GM19438 (cell line): Measurements from ENCODE around the gene AP3S2.
"Not testable (repeated sequence)": the region's sequence is repeated elsewhere in the genome, so short reads cannot be mapped to it uniquely, and the experiment has no call there.

Source experiments
- ATAC-seq: cut with Tn5 transposase; IDR thresholded peaks from one replicate; pipeline ENCODE4 v1.9.1; 2021; ENCODE audit warnings: low read depth; ENCODE audit not compliant: unreplicated experiment

Gene AP3S2

DNA sequence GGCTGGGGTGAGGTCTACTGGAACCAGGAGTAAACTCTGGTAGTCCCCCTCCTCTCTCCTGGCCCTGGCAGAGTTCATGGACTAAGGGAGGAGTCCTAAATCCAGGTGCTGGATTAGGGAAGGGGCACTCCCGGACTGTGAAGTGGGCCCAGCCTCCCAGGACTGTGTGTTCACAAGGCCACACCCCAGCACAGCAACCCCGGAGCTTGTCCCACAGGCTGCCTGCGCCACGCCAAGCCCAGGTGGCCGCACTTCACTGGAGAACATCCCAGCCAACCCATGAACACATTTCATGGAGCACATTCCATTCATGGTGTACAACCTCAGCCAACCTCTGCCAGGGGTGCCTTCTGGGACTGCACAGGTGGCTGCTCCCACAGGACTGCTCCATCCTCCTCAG is 10.7 kb upstream of the AP3S2 start:
- no peak for ATAC-seq

- no peak for ATAC-seq
These were observed 10.0 kb upstream of the AP3S2 start for GRCh38 chr15:89903858-89904130.

GRCh38 chr15:89903015-89903857 is 9.4 kb upstream of the AP3S2 start:
- no peak for ATAC-seq

- ATAC-seq = no peak
These were observed 7.1 kb upstream of the AP3S2 start for GRCh38 chr15:89900849-89901248.

- ATAC-seq = no peak
These were observed 6.3 kb upstream of the AP3S2 start for GRCh38 chr15:89899951-89900567.

DNA sequence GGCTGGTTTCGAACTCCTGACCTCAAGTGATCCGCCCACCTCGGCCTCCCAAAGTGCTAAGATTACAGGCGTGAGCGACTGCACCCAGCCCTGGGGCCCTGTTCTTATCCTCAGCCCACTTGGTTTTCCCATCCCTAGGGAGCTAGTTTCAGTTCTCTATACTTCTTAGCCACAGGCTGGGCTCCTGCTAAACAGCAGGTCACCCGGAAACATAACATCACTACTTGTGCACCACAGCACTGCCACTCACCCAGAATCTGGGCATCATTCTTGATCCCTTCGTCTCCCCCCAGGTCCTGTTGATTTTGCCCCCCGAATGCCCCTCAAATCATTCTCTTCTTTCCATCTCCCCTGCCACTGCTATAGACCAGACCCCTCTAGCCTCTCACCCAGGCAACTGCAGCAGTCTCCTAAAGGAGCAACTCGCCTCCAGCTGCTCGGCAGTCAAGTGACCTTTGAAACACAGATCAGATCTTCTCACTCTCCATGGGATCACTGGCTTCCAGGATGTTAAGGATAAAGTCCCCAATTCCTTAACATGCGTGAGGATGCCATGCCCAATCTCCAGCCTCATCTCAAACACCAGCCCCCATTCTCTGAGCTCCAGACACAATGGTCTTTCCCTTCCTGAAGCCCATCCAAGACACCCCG is 5.6 kb upstream of the AP3S2 start:
- no peak for ATAC-seq

DNA sequence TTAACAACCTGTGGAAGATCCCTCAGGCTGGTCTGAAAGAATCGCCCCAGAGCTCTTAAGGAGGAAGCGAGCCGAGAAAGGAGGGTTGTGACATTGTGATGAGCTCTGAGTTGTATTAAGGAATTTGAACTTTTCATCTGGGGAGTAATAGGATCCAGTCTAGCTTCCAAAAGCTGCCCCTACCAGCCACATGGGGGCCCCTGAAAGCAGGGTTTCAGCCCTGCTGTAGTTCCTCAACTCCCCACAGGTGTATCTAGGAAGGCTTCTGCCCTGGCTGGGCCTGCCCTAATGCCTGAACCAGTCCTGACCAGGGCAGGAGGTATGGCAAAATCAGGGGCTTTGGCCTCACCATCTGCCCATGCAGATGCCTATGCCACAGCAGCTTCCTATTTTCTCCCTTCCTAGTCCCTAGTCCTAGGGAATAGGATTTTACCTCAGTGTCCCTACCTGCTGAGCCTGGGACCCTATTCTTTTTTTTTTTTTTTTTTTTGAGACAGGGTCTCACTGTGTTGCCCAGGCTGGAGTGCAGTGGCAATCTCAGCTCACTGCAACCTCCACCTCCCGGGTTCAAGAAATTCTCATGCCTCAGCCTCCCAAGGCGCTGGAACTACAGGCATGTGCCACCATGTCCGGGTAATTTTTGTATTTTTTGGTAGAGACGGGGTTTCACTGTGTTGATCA is 5.0 kb upstream of the AP3S2 start:
- ATAC-seq = peak; percentile 46

GRCh38 chr15:89898146-89898545 is 4.4 kb upstream of the AP3S2 start:
- no peak for ATAC-seq

DNA sequence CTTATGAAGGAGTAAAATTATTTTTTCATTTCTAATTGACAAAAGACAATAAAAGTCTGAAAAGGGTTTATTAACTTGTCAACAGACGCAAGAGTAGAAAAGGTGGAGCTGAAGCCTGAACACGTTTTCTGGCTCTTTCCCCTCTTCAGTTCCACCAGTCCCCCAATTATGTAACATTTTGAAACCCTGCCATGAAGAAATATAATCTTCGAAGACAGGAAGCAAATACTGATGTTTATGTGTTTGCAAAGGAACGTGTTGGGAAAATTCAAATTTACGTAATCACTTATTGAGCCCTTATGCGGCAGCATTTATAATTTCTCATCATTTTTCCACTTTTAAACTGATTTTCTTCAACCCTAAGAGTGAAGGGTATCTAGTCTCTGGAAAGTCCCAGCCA is 767 bp downstream of the AP3S2 start:
- no peak for ATAC-seq

- no peak for ATAC-seq
These were observed 5.5 kb downstream of the AP3S2 start for GRCh38 chr15:89888214-89888804.

- no peak for ATAC-seq
These were observed 8.2 kb downstream of the AP3S2 start for GRCh38 chr15:89885611-89886010.

- ATAC-seq = not testable (repeated sequence)
These were observed 8.6 kb downstream of the AP3S2 start for GRCh38 chr15:89885179-89885578.

GRCh38 chr15:89883518-89883917 is 10.3 kb downstream of the AP3S2 start:
- no peak for ATAC-seq

DNA sequence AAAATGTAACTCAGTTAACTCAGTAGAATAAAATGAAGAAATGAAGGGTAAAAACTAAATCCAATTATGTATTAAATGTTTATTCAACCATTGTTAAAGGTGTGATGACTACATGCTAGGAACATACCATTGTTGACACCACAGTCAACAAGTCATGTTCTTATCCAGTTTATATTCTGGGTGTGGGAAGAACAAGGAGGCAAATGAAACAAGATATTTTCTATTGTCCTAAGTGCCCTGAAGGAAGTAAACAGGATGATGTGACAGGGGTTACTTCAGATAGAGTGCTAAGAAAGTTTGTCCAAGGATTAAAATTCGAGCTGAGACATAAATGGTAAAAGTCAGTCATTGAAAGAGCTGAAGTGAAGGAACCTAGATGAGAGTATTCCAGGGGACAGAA is 13.1 kb downstream of the AP3S2 start:
- no peak for ATAC-seq

DNA sequence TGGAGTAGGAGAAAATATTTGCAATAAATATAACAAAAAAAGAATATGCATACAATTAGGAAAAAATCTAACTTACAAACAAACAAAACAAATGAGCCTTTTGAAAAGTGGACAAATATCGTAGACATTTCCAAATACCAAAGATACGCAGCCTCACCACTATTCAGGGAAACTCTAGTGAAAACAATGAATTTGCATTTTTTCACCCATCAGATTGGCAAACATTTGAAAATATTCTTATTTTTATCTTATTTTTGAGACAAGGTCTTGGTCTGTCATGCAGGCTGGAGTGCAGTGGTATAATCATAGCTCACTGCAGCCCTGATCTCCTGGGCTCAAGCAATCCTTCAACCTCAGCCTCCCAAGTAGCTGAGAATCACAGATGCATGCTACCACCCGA is 15.5 kb downstream of the AP3S2 start:
- no peak for ATAC-seq

DNA sequence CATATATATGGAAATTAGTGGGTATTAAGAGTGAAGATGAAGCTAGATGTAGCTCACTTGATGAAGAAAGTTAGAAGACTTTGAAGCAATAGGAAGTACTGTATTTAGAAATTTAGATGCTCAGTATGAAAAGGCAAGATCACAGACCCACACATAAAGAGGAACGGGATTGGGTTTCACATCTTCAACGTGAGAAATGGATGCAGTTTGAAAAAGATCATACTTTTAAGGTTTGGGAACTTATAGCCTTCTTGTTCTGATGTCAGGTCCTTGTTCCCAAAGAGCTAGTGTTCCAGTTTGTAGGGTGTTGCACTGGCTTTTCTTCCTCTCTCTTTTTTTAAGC is 16.7 kb downstream of the AP3S2 start:
- ATAC-seq = no peak

DNA sequence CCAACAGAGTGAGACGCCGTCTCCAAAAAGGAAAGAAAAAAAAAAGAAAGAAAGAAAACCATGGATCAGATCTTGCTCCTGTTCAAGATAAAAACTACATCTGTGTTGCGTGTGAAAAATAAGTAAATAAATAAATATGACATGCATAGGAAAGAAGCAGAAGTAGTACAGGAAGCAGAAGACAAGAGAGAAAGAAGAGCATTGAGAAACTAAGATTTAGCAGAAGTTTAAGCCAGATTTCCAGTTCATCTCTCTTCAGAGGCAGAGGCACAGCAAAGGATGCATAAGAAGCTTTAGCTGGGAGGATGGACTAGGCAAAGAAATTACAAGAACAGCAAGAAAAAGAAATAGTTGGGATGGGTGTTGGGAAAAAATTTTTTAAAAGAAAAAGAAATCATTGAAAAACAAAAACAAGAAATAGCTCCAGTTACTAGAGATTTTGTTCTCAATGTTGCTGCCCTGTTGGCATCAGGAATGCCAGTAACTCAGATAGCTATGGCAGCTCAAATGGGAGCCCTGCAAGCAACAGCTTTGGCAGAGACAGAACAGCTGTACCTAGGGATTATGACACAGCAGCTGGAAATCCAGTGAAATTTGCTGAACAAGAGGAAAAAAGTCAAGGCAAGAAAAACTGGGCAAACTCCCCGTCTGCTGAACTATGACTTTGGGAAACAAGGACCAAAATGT is 17.3 kb downstream of the AP3S2 start:
- no peak for ATAC-seq

DNA sequence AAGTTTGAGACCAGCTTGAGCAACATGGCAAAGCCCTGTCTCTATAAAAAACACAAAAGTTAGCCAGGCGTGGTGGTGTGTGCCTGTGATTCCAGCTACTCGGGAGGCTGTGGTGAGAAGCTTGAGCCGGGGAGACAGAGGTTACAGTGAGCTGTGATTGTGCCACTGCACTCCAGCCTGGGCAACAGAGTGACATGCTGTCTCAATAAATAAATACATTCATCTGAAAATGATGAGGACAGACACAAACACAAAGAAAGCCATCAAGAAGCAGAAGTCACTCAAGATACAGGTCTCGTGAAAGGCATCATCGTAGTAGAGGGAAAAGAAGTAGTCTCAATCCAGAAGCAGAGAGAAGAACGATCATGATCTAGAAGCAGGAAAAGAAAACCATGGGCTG is 18.1 kb downstream of the AP3S2 start:
- no peak for ATAC-seq

DNA sequence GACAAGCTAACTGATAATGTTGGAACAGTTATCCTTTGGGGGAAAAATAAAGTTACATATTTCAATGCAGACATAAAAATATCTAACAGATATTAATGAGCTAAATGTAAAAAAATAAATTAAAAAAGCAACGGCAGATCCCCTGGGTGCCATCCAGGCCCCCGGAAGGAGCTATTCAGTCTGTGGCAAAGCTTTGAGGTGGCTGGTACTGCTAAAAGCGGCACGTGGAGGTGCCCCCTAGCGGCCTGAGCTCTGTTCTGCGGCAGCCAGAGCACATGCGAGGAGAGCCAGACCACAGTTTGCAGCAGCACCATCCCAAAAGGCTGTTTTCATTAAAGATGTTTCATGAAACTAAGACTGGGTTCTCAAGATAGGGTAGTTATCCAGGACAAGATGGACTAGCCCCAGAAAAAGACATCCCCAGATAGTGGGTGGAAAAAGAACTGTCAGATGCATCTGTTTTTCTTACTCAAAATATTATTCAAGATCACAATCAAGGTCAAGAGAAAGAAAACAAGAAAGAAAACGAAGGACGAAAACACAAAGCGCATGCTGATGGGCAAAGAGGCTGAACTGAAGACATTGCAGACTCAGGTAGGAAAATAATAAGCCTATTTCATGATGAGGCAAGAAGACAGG is 18.7 kb downstream of the AP3S2 start:
- ATAC-seq = no peak

GRCh38 chr15:89870688-89871288 is 23.0 kb downstream of the AP3S2 start:
- ATAC-seq = no peak
